B cell (primary cell): ENCODE measurements around the gene RAB10. TPM values are rescaled to one million over a fixed set of nuclear protein-coding genes. Genes with fewer than 3 reads are reported as not detected.

Source experiments
- ATAC-seq: fragments of 200-7000 bp; cut with Tn5 transposase; one replicate; pipeline ENCODE4 v1.10.0; 2021; ENCODE audit warnings: low read depth, mild to moderate bottlenecking, moderate number of reproducible peaks, moderate library complexity
- CTCF ChIA-PET: fragments of 350-600 bp; sonication (Branson Sonifier 250); formaldehyde crosslinking; loops from one replicate; lab custom pipeline; 2021; ENCODE audit warnings: antibody characterized with exemption, inconsistent platforms; lab: Charles Lee
- POLR2A ChIA-PET: fragments of 350-600 bp; sonication (Branson Sonifier 250); formaldehyde crosslinking; loops from one replicate; lab custom pipeline; 2021; ENCODE audit warnings: antibody characterized with exemption; lab: Charles Lee
- DNase-seq: peaks from one replicate; pipeline ENCODE4 v3.0.0; 2013
- H2AFZ ChIP-seq: 2 replicates; pipeline ENCODE4 v1.6.1; 2012; ENCODE audit warnings: mild to moderate bottlenecking, low read depth, low read length; ENCODE audit not compliant: insufficient read depth, poor library complexity, severe bottlenecking
- H3K27ac ChIP-seq, 2 donors: 1 replicate in 1 of 2; 2 replicates in 1 of 2; pipeline ENCODE4 v1.5.1; 2012 to 2013; ENCODE audit warnings: low read length in 2 of 2, mild to moderate bottlenecking in 2 of 2, moderate library complexity in 1 of 2
- H3K27me3 ChIP-seq, 4 experiments: fragments of 200-600 bp in 1 of 4; sonication (generic) in 1 of 4; replicated peaks in 1 of 4; 1 replicate in 2 of 4; 2 replicates in 2 of 4; pipeline versions ENCODE4 v1.6.1 to v1.7.0; 2013 to 2016; ENCODE audit warnings: low read length in 3 of 4, mild to moderate bottlenecking in 2 of 4, mixed read lengths in 1 of 4, moderate library complexity in 1 of 4; ENCODE audit not compliant: insufficient read depth in 4 of 4, control insufficient read depth in 3 of 4; ENCODE audit errors: control extremely low read depth in 1 of 4
- H3K36me3 ChIP-seq, 2 experiments: replicated peaks in 1 of 2; 1 replicate in 1 of 2; 2 replicates in 1 of 2; pipeline versions ENCODE4 v1.6.1 to v1.7.1; 2013; ENCODE audit warnings: low read length in 1 of 2; ENCODE audit not compliant: insufficient read depth in 2 of 2, control insufficient read depth in 1 of 2; ENCODE audit errors: control extremely low read depth in 1 of 2, extremely low read depth in 1 of 2
- H3K4me1 ChIP-seq, 2 donors: fragments of 200-600 bp in 1 of 2; sonication (generic) in 1 of 2; 1 replicate in 1 of 2; 2 replicates in 1 of 2; pipeline versions ENCODE4 v1.5.1 to v1.6.1; 2013 to 2017; ENCODE audit warnings: low read length in 2 of 2; ENCODE audit not compliant: control insufficient read depth in 2 of 2, insufficient read depth in 2 of 2
- H3K4me2 ChIP-seq: replicated peaks from 2 replicates; pipeline ENCODE3; 2012; ENCODE audit warnings: mild to moderate bottlenecking, low read depth, low read length; ENCODE audit not compliant: poor library complexity, severe bottlenecking
- H3K4me3 ChIP-seq, 5 experiments: fragments of 200-600 bp in 1 of 5; sonication (generic) in 1 of 5; 1 replicate in 3 of 5; 2 replicates in 2 of 5; pipeline versions ENCODE4 v1.5.1 to v1.7.0; 2011 to 2016; ENCODE audit warnings: low read length in 4 of 5, mild to moderate bottlenecking in 4 of 5, low read depth in 2 of 5, control low read depth in 1 of 5, moderate library complexity in 1 of 5; ENCODE audit not compliant: insufficient read depth in 1 of 5; ENCODE audit errors: control extremely low read depth in 1 of 5, extremely low read depth in 1 of 5
- H3K79me2 ChIP-seq: fragments of 200-600 bp; sonication (generic); one replicate; pipeline ENCODE4 v1.6.0; 2016; ENCODE audit warnings: low read length; ENCODE audit not compliant: control insufficient read depth, insufficient read depth
- H3K9ac ChIP-seq: fragments of 200-600 bp; sonication (generic); 2 replicates; pipeline ENCODE4 v1.6.1; 2017; ENCODE audit warnings: mild to moderate bottlenecking, low read length, moderate library complexity
- H3K9me3 ChIP-seq, 3 donors: one replicate each; pipeline versions ENCODE4 v1.6.1 to v1.7.1; 2013; ENCODE audit warnings: low read length in 2 of 3; ENCODE audit not compliant: control insufficient read depth in 2 of 3, insufficient read depth in 1 of 3; ENCODE audit errors: control extremely low read depth in 1 of 3
- H4K20me1 ChIP-seq: 2 replicates; pipeline ENCODE4 v1.6.0; 2012; ENCODE audit warnings: mild to moderate bottlenecking, low read length; ENCODE audit not compliant: insufficient read depth, control insufficient read depth, poor library complexity, severe bottlenecking
- H3K27ac Mint-ChIP-seq: one replicate; pipeline ENCODE4 v1.8.0; 2021; ENCODE audit warnings: mixed read lengths
- H3K27me3 Mint-ChIP-seq: one replicate; pipeline ENCODE4 v1.8.0; 2021; ENCODE audit warnings: mixed read lengths
- H3K4me1 Mint-ChIP-seq: one replicate; pipeline ENCODE4 v1.8.0; 2021; ENCODE audit warnings: mixed read lengths
- H3K4me3 Mint-ChIP-seq: one replicate; pipeline ENCODE4 v1.8.0; 2021; ENCODE audit warnings: mixed read lengths
- H3K9me3 Mint-ChIP-seq: one replicate; pipeline ENCODE4 v1.8.0; 2022; ENCODE audit warnings: mixed read lengths; ENCODE audit not compliant: insufficient read depth
- EZH2 ChIP-seq: IDR thresholded peaks from 2 replicates; pipeline ENCODE4 v1.6.1; 2012; ENCODE audit warnings: borderline replicate concordance, low read depth, mild to moderate bottlenecking, moderate library complexity, low read length; ENCODE audit not compliant: insufficient read depth, poor library complexity, severe bottlenecking
- WGBS: methylation state at CpG from one replicate; pipeline ENCODE4 v1.1.5; 2013; ENCODE audit warnings: missing lambda C conversion rate; ENCODE audit not compliant: insufficient coverage; 5-methylcytosine and 5-hydroxymethylcytosine counted together
- intact Hi-C: fragments of 100-400 bp; cut with micrococcal nuclease; formaldehyde crosslinking; loops from one replicate; pipeline ENCODE4 v1.10.0; 2022
- polyA plus RNA-seq: library from polyadenylated mRNA; depleted of rRNA; stranded (reverse); fragments of >200 nt; gene quantifications from 2 replicates; pipeline ENCODE4 v1.2.3, GENCODE V29; 2012
- total RNA-seq, 2 donors: library from RNA; stranded (reverse); fragments of 120-200 nt in 1 of 2; gene quantifications; 1 replicate in 1 of 2; 2 replicates in 1 of 2; pipeline versions ENCODE4 v1.2.3 to v1.2.4, GENCODE V29; 2013 to 2022
- TF ChIP-seq, protein P1 (sequence below): fragments of 200-600 bp; IDR thresholded peaks from one replicate; pipeline ENCODE4 v1.8.0; 2022; ENCODE audit warnings: antibody characterized with exemption, mild to moderate bottlenecking

Gene RAB10
- total and polyA plus RNA-seq, 2 donors (not counting 1 experiment from before 2014, with no cell fraction given): 21.7 to 66.7 TPM

DNA sequence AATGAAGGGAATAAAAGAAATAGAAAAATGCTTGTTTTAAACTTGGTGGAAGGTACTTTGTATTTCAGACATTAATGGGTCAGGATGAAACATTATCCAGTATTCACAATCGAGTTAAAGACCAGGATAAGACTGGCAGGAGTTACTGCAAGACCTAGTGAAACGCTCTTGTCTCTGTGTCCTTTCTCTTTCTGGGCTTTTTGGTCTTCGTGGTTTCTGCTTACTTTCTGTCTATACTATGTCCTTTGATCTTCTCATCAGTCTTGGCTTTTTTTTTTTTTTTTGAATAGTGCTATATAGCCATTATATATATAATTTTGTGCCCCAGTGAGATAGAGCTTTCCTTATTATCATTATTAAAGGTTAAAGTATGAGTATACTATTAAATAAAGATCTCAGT lies 96.9 kb downstream of the RAB10 start:
- Mint-ChIP-seq H3K27me3 (no peaks in the 10 kb centered on the region), H3K4me3 (no peak overlapping the region), H3K27ac (no peak overlapping the region), H3K4me1 (no peaks in the 10 kb centered on the region), H3K9me3 (no peaks in the 10 kb centered on the region)
- Histone ChIP-seq H2AFZ (no peak overlapping the region), H3K79me2 (no peaks in the 10 kb centered on the region), H3K9ac (no peak overlapping the region), H3K9me3 (no peaks in the 10 kb centered on the region), H3K36me3 (peaks cover 6 to 51% of the 10 kb centered on the region in 2 experiments), H3K27ac (no peak overlapping the region), H3K4me3 (no peak overlapping the region), H3K4me1 (no peaks in the 10 kb centered on the region), H3K27me3 (no peaks in the 10 kb centered on the region), H4K20me1 (peaks cover 3% of the 10 kb centered on the region), H3K4me2 (no peak overlapping the region)
- TF ChIP-seq, protein P1, sequence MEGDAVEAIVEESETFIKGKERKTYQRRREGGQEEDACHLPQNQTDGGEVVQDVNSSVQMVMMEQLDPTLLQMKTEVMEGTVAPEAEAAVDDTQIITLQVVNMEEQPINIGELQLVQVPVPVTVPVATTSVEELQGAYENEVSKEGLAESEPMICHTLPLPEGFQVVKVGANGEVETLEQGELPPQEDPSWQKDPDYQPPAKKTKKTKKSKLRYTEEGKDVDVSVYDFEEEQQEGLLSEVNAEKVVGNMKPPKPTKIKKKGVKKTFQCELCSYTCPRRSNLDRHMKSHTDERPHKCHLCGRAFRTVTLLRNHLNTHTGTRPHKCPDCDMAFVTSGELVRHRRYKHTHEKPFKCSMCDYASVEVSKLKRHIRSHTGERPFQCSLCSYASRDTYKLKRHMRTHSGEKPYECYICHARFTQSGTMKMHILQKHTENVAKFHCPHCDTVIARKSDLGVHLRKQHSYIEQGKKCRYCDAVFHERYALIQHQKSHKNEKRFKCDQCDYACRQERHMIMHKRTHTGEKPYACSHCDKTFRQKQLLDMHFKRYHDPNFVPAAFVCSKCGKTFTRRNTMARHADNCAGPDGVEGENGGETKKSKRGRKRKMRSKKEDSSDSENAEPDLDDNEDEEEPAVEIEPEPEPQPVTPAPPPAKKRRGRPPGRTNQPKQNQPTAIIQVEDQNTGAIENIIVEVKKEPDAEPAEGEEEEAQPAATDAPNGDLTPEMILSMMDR: no peak
- TF ChIP-seq EZH2: no peak
- DNase-seq (no peak), ATAC-seq (no peak)
- CTCF ChIA-PET: interaction anchor here (1.0 kb wide), 1 partner anchor 14 kb away, joined by 3 read pairs; no protein-coding TSS in a partner anchor
- 86% methylated on average over 1 of the region's 3 CpGs for WGBS
- intact Hi-C loops: no loop called here
- POLR2A ChIA-PET: no interaction called here

DNA sequence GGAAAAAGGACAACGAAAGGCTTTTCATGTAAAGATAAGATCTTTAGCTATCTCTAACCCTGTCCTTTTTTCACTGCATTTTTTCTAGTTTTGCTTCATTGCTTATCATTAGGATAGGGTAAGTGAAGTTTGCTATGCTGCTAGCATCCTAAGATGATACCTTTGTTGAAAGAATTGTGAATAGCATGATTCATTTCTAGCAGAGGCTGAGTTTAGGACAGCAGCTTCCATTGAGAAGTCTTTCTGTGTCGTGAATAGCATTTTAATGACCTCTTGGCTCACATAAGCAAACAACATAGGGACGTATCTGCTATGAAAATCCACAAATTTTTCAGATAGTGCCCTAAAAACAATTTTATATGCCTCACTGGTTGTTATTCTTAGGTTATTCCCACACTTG lies 102.6 kb downstream of the RAB10 start:
- CTCF ChIA-PET: no interaction called here
- no CpG with 5 or more reads among the region's 3 CpGs for WGBS
- no peak overlapping the region for H3K27ac Mint-ChIP-seq

More for the DNA sequence above, 102.6 kb downstream of the RAB10 start:
- Mint-ChIP-seq H3K4me3 (no peak overlapping the region), H3K4me1 (no peaks in the 10 kb centered on the region), H3K27me3 (no peaks in the 10 kb centered on the region), H3K9me3 (no peaks in the 10 kb centered on the region)
- H3K4me3 ChIP-seq: no peak overlapping the region
- H3K4me1 ChIP-seq: no peaks in the 10 kb centered on the region
- no peak overlapping the region for H3K4me2 ChIP-seq
- H4K20me1 ChIP-seq: no peaks in the 10 kb centered on the region
- no peaks in the 10 kb centered on the region for H3K9me3 ChIP-seq
- peaks cover 2 to 28% of the 10 kb centered on the region in 2 experiments for H3K36me3 ChIP-seq
- DNase-seq (no peak), ATAC-seq (no peak)
- intact Hi-C loops: no loop called here
- no peak overlapping the region for H3K9ac ChIP-seq
- no peak overlapping the region for H3K27ac ChIP-seq
- POLR2A ChIA-PET: no interaction called here
- H2AFZ ChIP-seq: no peak overlapping the region
- H3K27me3 ChIP-seq: no peaks in the 10 kb centered on the region
- H3K79me2 ChIP-seq: no peaks in the 10 kb centered on the region
- TF ChIP-seq, protein P1: no peak
- no peak for TF ChIP-seq EZH2
